Measurements from ENCODE around the gene TMEM150C. TPM values are rescaled to one million over a fixed set of nuclear protein-coding genes. Genes with fewer than 3 reads are reported as not detected.
A peak's percentile ranks its signal among the peaks of the same experiment; 100 is the strongest.

The TMEM150C gene
- total RNA-seq, 1 experiment from 2014 or later: not detected

GRCh38 chr4:82587826-82588540, 26.2 kb upstream of the TMEM150C start:
- peaks cover 7% of the 10 kb centered on the region; the same call in 1 of the 2 replicates for H3K27me3 ChIP-seq (replicated peaks)
- no peaks in the 10 kb centered on the region for H3K4me1 ChIP-seq (replicated peaks)
- no peak overlapping the region for H3K27ac ChIP-seq
- no peaks in the 10 kb centered on the region for H3K9me3 ChIP-seq (replicated peaks)
- H3K4me3 ChIP-seq: no peak overlapping the region
- no peak for DNase-seq (ENCODE audit: low read depth in 1 of 2, low spot score in 2 of 2)
- H3K36me3 ChIP-seq: no peaks in the 10 kb centered on the region

DNA sequence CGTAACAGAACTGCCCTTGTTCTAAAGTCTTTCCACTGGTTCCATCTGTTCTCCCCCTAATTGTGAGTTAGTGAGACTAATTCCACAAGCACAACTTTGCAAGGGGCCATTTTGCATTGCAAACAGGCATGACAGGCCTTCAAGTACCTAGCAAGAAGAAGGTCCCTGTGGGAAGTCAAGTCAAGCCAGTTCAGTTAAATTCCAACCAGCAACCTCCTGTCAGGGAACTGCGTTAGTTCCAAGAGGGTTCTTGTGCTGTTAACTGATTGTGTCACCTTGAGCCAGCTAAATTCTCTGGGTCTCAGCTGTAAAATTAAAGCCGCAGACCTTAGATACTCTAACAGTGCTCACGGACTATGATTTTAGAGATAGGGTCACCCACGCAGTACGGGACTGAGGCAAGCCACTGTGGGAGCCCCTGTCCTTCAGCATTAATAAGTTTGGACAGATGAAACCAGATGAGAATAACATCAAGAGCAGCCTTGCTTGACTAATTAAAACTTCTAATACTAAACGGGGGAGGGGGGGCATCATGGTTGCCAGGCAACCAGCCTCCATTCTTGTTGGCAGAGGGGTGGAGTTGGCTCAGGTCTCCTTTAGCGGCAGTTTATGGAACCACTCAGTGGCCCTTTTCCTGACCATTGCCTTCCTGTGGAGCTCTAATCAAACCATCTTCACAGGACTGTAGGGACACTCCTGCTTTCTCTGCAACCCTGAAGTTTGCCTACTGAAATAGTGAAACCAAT, 24.1 kb upstream of the TMEM150C start:
- Histone ChIP-seq H3K27me3 (replicated peaks) (peaks cover 3% of the 10 kb centered on the region; the same call in 1 of the 2 replicates), H3K36me3 (no peaks in the 10 kb centered on the region), H3K9me3 (replicated peaks) (no peaks in the 10 kb centered on the region), H3K27ac (no peak overlapping the region), H3K4me1 (replicated peaks) (no peaks in the 10 kb centered on the region), H3K4me3 (no peak overlapping the region)
- DNase-seq (ENCODE audit: low read depth in 1 of 2, low spot score in 2 of 2): no peak

DNA sequence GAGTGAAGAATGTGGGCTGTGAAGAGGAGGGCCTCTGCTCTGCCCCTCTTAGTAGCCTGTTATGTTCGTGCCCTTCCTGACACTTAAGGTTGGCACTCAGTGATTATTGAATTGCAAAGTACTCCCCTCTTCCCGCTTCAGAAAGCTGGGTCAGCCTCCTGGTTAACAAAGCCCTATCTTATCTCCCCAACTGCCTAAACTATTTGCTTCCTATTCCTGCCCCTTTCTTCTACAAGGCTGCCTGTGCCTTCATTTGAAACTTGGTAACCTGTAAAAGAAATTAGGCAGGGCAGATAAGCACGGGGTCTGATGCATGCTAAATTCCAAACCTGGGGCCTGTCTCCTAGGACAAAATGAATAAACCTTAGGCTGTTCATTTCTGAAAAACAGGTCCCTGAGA, 23.1 kb upstream of the TMEM150C start:
- no peaks in the 10 kb centered on the region for H3K4me1 ChIP-seq (replicated peaks)
- no peaks in the 10 kb centered on the region for H3K36me3 ChIP-seq
- H3K27me3 ChIP-seq (replicated peaks): no peaks in the 10 kb centered on the region
- no peaks in the 10 kb centered on the region for H3K9me3 ChIP-seq (replicated peaks)
- no peak overlapping the region for H3K27ac ChIP-seq
- H3K4me3 ChIP-seq: no peak overlapping the region
- DNase-seq (ENCODE audit: low read depth in 1 of 2, low spot score in 2 of 2): no peak

- H3K27ac ChIP-seq: no peak overlapping the region
- H3K27me3 ChIP-seq (replicated peaks): no peaks in the 10 kb centered on the region
- H3K9me3 ChIP-seq (replicated peaks): no peaks in the 10 kb centered on the region
- no peaks in the 10 kb centered on the region for H3K36me3 ChIP-seq
- no peak for DNase-seq (ENCODE audit: low read depth in 1 of 2, low spot score in 2 of 2)
- no peak overlapping the region for H3K4me3 ChIP-seq
- no peaks in the 10 kb centered on the region for H3K4me1 ChIP-seq (replicated peaks)
Observed at GRCh38 chr4:82583897-82584587, 22.3 kb upstream of the TMEM150C start.

GRCh38 chr4:82579932-82580331, 18.1 kb upstream of the TMEM150C start:
- Histone ChIP-seq H3K36me3 (no peaks in the 10 kb centered on the region), H3K9me3 (replicated peaks) (no peaks in the 10 kb centered on the region), H3K27me3 (replicated peaks) (no peaks in the 10 kb centered on the region), H3K27ac (no peak overlapping the region), H3K4me1 (replicated peaks) (no peaks in the 10 kb centered on the region), H3K4me3 (no peak overlapping the region)
- DNase-seq (ENCODE audit: low read depth in 1 of 2, low spot score in 2 of 2): no peak

- Histone ChIP-seq H3K9me3 (replicated peaks) (no peaks in the 10 kb centered on the region), H3K4me1 (replicated peaks) (no peaks in the 10 kb centered on the region), H3K27me3 (replicated peaks) (no peaks in the 10 kb centered on the region; the same call in 1 of the 2 replicates), H3K27ac (no peak overlapping the region), H3K36me3 (no peaks in the 10 kb centered on the region), H3K4me3 (no peak overlapping the region)
- no peak for DNase-seq (ENCODE audit: low read depth in 1 of 2, low spot score in 2 of 2)
Observed at GRCh38 chr4:82578935-82579334, 17.1 kb upstream of the TMEM150C start.

- no peaks in the 10 kb centered on the region for H3K36me3 ChIP-seq
- H3K27ac ChIP-seq: no peak overlapping the region
- H3K27me3 ChIP-seq (replicated peaks): no peaks in the 10 kb centered on the region; the same call in 1 of the 2 replicates
- no peaks in the 10 kb centered on the region for H3K4me1 ChIP-seq (replicated peaks)
- H3K9me3 ChIP-seq (replicated peaks): no peaks in the 10 kb centered on the region
- H3K4me3 ChIP-seq: no peak overlapping the region
- no peak for DNase-seq (ENCODE audit: low read depth in 1 of 2, low spot score in 2 of 2)
Observed at GRCh38 chr4:82577451-82577850, 15.7 kb upstream of the TMEM150C start.

GRCh38 chr4:82569727-82570126, 7.9 kb upstream of the TMEM150C start:
- no peak for DNase-seq (ENCODE audit: low read depth in 1 of 2, low spot score in 2 of 2)
- no peak overlapping the region for H3K4me3 ChIP-seq
- H3K9me3 ChIP-seq (replicated peaks): no peaks in the 10 kb centered on the region
- no peaks in the 10 kb centered on the region for H3K36me3 ChIP-seq
- no peak overlapping the region for H3K27ac ChIP-seq
- H3K4me1 ChIP-seq (replicated peaks): no peaks in the 10 kb centered on the region
- H3K27me3 ChIP-seq (replicated peaks): peaks cover 2% of the 10 kb centered on the region; the same call in 1 of the 2 replicates

- Histone ChIP-seq H3K9me3 (replicated peaks) (no peaks in the 10 kb centered on the region), H3K27ac (no peak overlapping the region), H3K4me3 (no peak overlapping the region), H3K36me3 (no peaks in the 10 kb centered on the region), H3K4me1 (replicated peaks) (no peaks in the 10 kb centered on the region), H3K27me3 (replicated peaks) (0 out of 2 replicates have a peak, but pooled peaks cover 5% of the 10 kb centered on the region)
- no peak for DNase-seq (ENCODE audit: low read depth in 1 of 2, low spot score in 2 of 2)
Observed at GRCh38 chr4:82569076-82569475, 7.3 kb upstream of the TMEM150C start.

DNA sequence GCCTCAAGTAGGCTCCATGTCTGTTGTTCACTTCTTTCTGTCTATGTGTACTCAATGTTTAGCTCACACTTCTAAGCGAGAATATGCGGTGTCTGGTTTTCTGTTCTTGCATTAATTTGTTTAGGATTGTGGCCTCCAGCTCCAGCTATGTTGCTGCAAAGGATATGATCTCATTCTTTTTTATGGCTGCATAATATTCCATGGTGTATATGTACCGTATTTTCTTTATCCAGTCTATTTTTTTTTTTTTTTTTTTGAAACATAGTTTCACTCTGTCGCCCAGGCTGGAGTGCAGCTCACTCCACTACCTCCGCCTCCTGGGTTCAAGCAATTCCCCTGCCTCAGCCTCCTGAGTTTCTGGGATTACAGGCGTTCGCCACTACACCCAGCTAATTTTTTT, 5.7 kb upstream of the TMEM150C start:
- H3K4me1 ChIP-seq (replicated peaks): no peaks in the 10 kb centered on the region
- peaks cover 16% of the 10 kb centered on the region; the same call in 1 of the 2 replicates for H3K27me3 ChIP-seq (replicated peaks)
- no peak overlapping the region for H3K4me3 ChIP-seq
- DNase-seq (ENCODE audit: low read depth in 1 of 2, low spot score in 2 of 2): no peak
- no peaks in the 10 kb centered on the region for H3K9me3 ChIP-seq (replicated peaks)
- no peak overlapping the region for H3K27ac ChIP-seq
- H3K36me3 ChIP-seq: no peaks in the 10 kb centered on the region

DNA sequence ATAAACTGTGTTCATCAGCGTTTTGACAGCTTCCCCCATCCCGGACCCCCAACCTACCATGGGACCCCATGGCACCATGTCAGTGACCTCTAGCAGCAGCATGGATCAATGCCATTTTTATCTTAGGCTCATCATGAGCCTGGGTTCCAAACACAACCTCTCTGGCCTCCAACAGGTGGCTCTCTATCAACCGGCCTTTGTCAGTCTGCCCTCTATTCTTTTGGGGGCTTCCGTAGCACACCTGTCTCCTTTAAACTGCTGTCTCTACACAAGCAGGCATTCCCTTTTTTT, 721 bp upstream of the TMEM150C start:
- Histone ChIP-seq H3K27ac (no peak overlapping the region), H3K36me3 (no peaks in the 10 kb centered on the region), H3K4me3 (no peak overlapping the region), H3K9me3 (replicated peaks) (no peaks in the 10 kb centered on the region), H3K4me1 (replicated peaks) (no peaks in the 10 kb centered on the region), H3K27me3 (replicated peaks) (peaks cover 44% of the 10 kb centered on the region)
- DNase-seq (ENCODE audit: low read depth in 1 of 2, low spot score in 2 of 2): no peak

- Histone ChIP-seq H3K4me1 (replicated peaks) (no peaks in the 10 kb centered on the region), H3K36me3 (no peaks in the 10 kb centered on the region), H3K27ac (no peak overlapping the region), H3K4me3 (peak overlapping the region; percentile 29), H3K9me3 (replicated peaks) (no peaks in the 10 kb centered on the region), H3K27me3 (replicated peaks) (peaks cover 47% of the 10 kb centered on the region)
- DNase-seq (ENCODE audit: low read depth in 1 of 2, low spot score in 2 of 2): no peak
Observed at GRCh38 chr4:82560853-82561785, 669 bp downstream of the TMEM150C start.

DNA sequence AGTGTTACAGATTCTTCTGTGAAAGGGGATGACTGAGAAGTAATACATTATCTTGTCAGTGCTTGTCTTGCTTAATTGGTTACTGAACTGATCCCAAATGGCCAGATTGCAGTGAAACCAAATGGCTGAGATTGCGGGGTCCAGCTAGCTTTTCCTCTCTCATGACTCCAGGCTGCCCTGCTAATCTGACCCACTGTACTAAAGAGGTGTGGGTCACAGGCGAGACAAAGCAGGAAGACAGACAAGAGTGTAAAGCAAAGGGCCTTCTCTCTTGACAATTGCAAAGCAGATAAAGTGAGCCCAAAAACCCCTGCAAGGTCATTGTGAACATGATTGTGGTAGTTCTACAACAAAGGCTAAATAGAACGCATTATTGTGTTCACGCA, 2.1 kb downstream of the TMEM150C start:
- no peak overlapping the region for H3K4me3 ChIP-seq
- no peaks in the 10 kb centered on the region for H3K36me3 ChIP-seq
- peaks cover 53% of the 10 kb centered on the region for H3K27me3 ChIP-seq (replicated peaks)
- no peaks in the 10 kb centered on the region for H3K4me1 ChIP-seq (replicated peaks)
- no peak for DNase-seq (ENCODE audit: low read depth in 1 of 2, low spot score in 2 of 2)
- no peaks in the 10 kb centered on the region for H3K9me3 ChIP-seq (replicated peaks)
- H3K27ac ChIP-seq: no peak overlapping the region

Measured in SJSA1 (cell line).